DMS53 treated with DMSO at 0.1 percent for 48 hours (cell line): ENCODE results near the gene RNU1-3.
"Not testable (repeated sequence)": the region's sequence is repeated elsewhere in the genome, so short reads cannot be mapped to it uniquely, and the experiment has no call there.

Source experiments
- DNase-seq: peaks from one replicate; lab custom pipeline; 2025; ENCODE audit not compliant: unreplicated experiment; lab: John Stamatoyannopoulos, UW

The RNU1-3 gene

GRCh38 chr1:16694308-16694702 lies 27.6 kb upstream of the RNU1-3 start:
- not testable (repeated sequence) for DNase-seq

DNA sequence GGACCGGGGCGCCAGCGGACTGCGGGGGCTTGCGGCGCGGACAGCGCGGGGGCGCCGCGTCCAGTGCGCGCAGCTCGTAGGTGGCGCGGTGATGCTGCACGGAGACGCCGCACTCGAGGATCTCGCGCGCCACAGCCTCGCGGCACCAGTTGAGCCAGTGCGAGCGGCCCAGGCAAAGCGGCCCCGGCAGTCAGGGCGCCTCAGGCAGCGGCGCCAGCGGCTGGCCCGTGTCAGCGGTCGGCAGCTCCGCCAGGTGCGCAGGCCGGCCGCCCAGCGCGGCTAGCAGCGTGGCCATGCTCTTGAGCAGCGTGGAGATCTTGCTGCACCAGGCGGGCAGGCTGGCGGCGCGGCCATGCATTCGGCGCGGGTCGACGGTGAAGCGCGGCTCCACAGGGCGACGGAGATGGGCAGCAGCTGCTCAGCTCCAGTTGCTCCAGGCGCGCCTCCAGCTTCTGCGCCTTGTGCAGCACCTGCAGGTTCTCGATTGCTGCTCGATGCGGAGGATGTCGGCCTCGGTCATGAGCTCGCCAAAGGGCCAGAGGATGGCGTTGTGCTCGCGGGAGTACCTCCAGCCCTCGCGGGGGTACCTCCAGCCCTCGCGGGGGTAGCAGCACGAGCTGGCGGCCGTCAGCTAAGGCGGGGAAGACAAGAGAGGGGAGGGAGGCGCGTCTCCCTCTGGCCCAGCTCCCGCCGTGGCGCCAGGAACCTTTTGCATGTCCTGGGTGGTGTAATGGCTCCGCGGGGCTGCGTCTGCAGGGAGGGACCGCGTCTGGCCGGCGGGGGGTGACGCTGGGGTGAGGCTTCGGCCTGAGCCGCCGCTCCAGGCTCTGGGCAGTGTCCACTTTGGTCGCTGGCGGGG lies 26.9 kb upstream of the RNU1-3 start:
- DNase-seq: not testable (repeated sequence)

GRCh38 chr1:16692717-16693448 lies 26.1 kb upstream of the RNU1-3 start:
- not testable (repeated sequence) for DNase-seq

GRCh38 chr1:16692283-16692682 lies 25.5 kb upstream of the RNU1-3 start:
- not testable (repeated sequence) for DNase-seq

GRCh38 chr1:16690971-16691682 lies 24.4 kb upstream of the RNU1-3 start:
- not testable (repeated sequence) for DNase-seq

- DNase-seq: not testable (repeated sequence)
These were observed 20.5 kb upstream of the RNU1-3 start for GRCh38 chr1:16687132-16687800.

- not testable (repeated sequence) for DNase-seq
These were observed 19.0 kb upstream of the RNU1-3 start for GRCh38 chr1:16685445-16686371.

GRCh38 chr1:16684738-16685337 lies 18.1 kb upstream of the RNU1-3 start:
- DNase-seq: not testable (repeated sequence)

- not testable (repeated sequence) for DNase-seq
These were observed 17.4 kb upstream of the RNU1-3 start for GRCh38 chr1:16684152-16684551.

- DNase-seq: not testable (repeated sequence)
These were observed 16.1 kb upstream of the RNU1-3 start for GRCh38 chr1:16682803-16683202.

DNA sequence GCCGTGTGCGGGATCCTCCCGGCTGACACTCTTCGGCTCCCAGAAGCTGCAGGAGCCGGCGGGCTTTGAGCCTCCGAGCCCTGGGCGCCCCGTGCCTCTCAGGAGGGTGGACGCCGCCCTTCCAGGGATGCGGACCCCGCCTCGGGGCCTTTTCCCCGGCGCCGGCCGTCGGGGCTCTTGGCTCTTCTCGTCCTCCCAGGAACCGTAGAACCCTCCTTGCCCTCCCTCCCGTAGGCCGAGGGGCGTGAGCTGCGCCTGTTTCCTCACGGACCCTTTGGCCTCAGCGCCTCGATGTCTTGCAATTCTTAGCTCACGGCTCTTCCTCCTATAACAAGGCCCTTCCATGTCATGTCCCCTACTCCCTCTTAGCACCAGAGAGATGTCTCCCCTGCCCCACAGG lies 13.6 kb upstream of the RNU1-3 start:
- DNase-seq: not testable (repeated sequence)

DNA sequence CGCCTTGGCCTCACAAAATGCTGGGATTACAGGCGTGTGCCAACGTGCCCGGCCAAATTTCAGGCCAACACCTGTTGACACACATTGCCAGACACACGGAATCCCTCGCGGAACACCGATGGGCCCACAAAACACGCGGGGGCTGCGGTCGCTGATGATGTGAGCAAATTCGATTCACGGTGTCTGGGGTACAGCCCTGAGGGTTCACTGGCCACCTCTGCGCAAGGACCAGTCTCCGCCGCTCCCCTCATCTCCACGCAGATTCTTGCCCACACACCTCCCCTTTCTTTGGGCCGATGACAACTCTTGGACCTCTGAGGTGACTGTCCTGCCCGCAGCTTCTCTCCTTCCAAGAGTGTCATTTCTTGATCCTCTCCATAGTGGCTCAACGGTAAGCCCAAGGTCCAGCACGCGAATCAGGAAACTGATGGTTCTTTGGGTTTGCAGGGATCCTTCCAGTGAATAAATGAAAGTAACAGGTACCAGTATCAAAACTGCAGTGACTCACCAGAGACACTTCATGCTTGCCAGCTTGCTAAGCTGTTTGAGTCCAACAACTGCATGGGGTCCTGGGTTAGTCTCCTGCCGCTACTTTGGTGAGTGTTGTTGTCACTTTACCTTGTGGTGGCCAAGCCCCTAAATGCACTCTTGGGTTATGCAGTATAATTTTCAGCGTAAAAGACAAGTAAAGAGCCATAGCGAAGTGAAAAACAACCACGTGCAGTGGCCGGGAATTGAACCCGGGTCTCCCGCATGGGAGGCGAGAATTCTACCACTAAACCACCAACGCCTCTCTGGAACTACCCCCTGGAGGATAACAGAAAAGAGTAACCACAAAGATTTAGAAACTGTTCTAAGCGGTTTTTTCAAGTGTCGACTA lies 11.0 kb upstream of the RNU1-3 start:
- DNase-seq: peak; percentile 83

- not testable (repeated sequence) for DNase-seq
These were observed 10.1 kb upstream of the RNU1-3 start for GRCh38 chr1:16676661-16677523.

GRCh38 chr1:16675118-16675510 lies 8.4 kb upstream of the RNU1-3 start:
- not testable (repeated sequence) for DNase-seq

- DNase-seq: not testable (repeated sequence)
These were observed 7.2 kb upstream of the RNU1-3 start for GRCh38 chr1:16673976-16674375.

DNA sequence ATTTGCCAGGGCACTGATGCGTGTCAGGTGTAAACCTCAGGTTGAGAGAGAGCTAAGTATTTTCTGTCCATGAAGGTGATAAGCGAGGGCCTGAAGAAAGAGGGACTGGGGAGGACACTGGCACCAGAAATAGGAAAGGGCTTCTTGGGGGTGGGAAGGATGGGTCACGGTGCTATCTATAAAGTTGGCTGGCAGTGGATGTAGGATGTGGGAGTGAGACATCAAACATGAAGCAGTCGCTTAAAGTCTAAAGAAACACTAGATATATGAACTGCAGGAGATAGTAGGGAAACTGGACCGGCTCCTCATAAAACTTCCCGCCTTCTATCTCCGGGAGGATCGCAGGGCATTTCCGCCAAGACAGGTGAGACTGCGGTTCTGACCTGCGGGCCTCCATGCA lies 912 bp downstream of the RNU1-3 start:
- not testable (repeated sequence) for DNase-seq

DNA sequence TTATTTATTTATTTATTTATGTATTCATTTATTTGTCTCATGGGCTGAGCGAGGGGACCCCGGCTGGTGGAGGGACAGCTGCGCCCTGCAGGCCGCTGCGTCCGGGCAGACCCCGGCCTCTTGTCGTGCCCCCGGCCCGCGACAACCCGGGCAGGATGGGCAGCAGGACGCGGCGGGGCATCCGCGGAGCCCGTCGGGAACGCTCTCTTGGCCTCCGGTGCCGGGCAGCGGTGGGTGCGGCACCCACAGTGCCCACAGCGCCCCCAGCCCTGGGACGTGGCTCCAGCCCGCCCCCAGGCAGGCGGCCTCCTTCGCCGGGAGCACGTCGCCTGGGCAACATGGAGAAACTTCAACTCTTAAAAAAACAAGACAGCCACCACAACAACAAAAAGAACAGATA lies 8.5 kb downstream of the RNU1-3 start:
- DNase-seq: not testable (repeated sequence)
